Measurements from ENCODE around the gene RMI2.

Gene RMI2

GRCh38 chr16:11329071-11329491, 16.2 kb upstream of the RMI2 start:
- DNase-seq = no peak

GRCh38 chr16:11329891-11330290, 15.4 kb upstream of the RMI2 start:
- no peak for DNase-seq

- DNase-seq = no peak
These were observed 14.6 kb upstream of the RMI2 start for GRCh38 chr16:11330526-11331237.

- DNase-seq = no peak
These were observed 13.3 kb upstream of the RMI2 start for GRCh38 chr16:11331967-11332366.

- no peak for DNase-seq
These were observed 12.2 kb upstream of the RMI2 start for GRCh38 chr16:11333010-11333409.

GRCh38 chr16:11333702-11334101, 11.6 kb upstream of the RMI2 start:
- DNase-seq = no peak

GRCh38 chr16:11334831-11335404, 10.3 kb upstream of the RMI2 start:
- DNase-seq = no peak

GRCh38 chr16:11339075-11339474, 6.2 kb upstream of the RMI2 start:
- no peak for DNase-seq

GRCh38 chr16:11340710-11341109, 4.5 kb upstream of the RMI2 start:
- DNase-seq = no peak

- DNase-seq = no peak
These were observed 3.9 kb upstream of the RMI2 start for GRCh38 chr16:11341371-11341770.

- DNase-seq = no peak
These were observed 3.0 kb upstream of the RMI2 start for GRCh38 chr16:11342021-11342855.

- DNase-seq = no peak
These were observed 1.6 kb downstream of the RMI2 start for GRCh38 chr16:11346700-11347319.

GRCh38 chr16:11347831-11348230, 2.6 kb downstream of the RMI2 start:
- DNase-seq = no peak

- no peak for DNase-seq
These were observed 3.7 kb downstream of the RMI2 start for GRCh38 chr16:11348737-11349598.

GRCh38 chr16:11349599-11350276, 4.5 kb downstream of the RMI2 start:
- DNase-seq = no peak

GRCh38 chr16:11350519-11350918, 5.3 kb downstream of the RMI2 start:
- DNase-seq = no peak

- DNase-seq = no peak
These were observed 5.7 kb downstream of the RMI2 start for GRCh38 chr16:11350921-11351335.

GRCh38 chr16:11353158-11353557, 7.9 kb downstream of the RMI2 start:
- no peak for DNase-seq

GRCh38 chr16:11354407-11354732, 9.1 kb downstream of the RMI2 start:
- DNase-seq = no peak

GRCh38 chr16:11354733-11355574, 9.7 kb downstream of the RMI2 start:
- DNase-seq = no peak

- no peak for DNase-seq
These were observed 10.6 kb downstream of the RMI2 start for GRCh38 chr16:11355862-11356261.
